WTC11 (cell line): Measurements from ENCODE around the gene SDCCAG8.
"Not testable (repeated sequence)": the region's sequence is repeated elsewhere in the genome, so short reads cannot be mapped to it uniquely, and the experiment has no call there.

ENCODE experiments used
- AFF4 ChIP-seq: sonication (generic); formaldehyde crosslinking; IDR thresholded peaks from 2 replicates; pipeline ENCODE4 v1.8.1; 2023; ENCODE audit warnings: mild to moderate bottlenecking, missing genetic modification reagents, borderline replicate concordance
- ATF1 ChIP-seq: sonication (generic); formaldehyde crosslinking; IDR thresholded peaks from 2 replicates; pipeline ENCODE4 v1.8.1; 2023; ENCODE audit warnings: mild to moderate bottlenecking, moderate library complexity, missing genetic modification reagents
- ATF2 ChIP-seq: sonication (generic); formaldehyde crosslinking; IDR thresholded peaks from 2 replicates; pipeline ENCODE4 v1.8.1; 2022; ENCODE audit warnings: low read depth, missing genetic modification reagents, borderline replicate concordance
- CREB1 ChIP-seq: sonication (generic); formaldehyde crosslinking; IDR thresholded peaks from 2 replicates; pipeline ENCODE4 v1.8.0; 2023; ENCODE audit warnings: mild to moderate bottlenecking, missing genetic modification reagents
- CTCF ChIP-seq: fragments of 200-600 bp; IDR thresholded peaks from 2 replicates; pipeline ENCODE4 v1.8.0; 2022; ENCODE audit warnings: antibody characterized with exemption
- ELF4 ChIP-seq: sonication (generic); formaldehyde crosslinking; IDR thresholded peaks from 2 replicates; pipeline ENCODE4 v1.8.1; 2022; ENCODE audit warnings: low read depth, mild to moderate bottlenecking, moderate library complexity, missing genetic modification reagents
- KAT7 ChIP-seq: sonication (generic); formaldehyde crosslinking; IDR thresholded peaks from 2 replicates; pipeline ENCODE4 v1.8.1; 2023; ENCODE audit warnings: missing genetic modification reagents, mild to moderate bottlenecking, borderline replicate concordance
- TEAD4 ChIP-seq: sonication (generic); formaldehyde crosslinking; IDR thresholded peaks from 2 replicates; pipeline ENCODE4 v1.8.0; 2022; ENCODE audit warnings: mild to moderate bottlenecking, missing genetic modification reagents
- ZNF416 ChIP-seq: fragments of 250-450 bp; sonication (Bioruptor Pico); IDR thresholded peaks from 2 replicates; pipeline ENCODE4 v1.9.0; 2021; ENCODE audit warnings: mild to moderate bottlenecking, inconsistent platforms
- ZSCAN18 ChIP-seq: fragments of 250-450 bp; sonication (Bioruptor Pico); IDR thresholded peaks from 2 replicates; pipeline ENCODE4 v2.1.2; 2022; ENCODE audit warnings: mild to moderate bottlenecking, moderate library complexity

- not testable (repeated sequence) for TF ChIP-seq CTCF; ZNF416 (CRISPR knock-in tag); ATF1 (CRISPR knock-in tag); TEAD4; KAT7; ELF4; ZSCAN18; CREB1 (CRISPR knock-in tag); AFF4 (CRISPR knock-in tag); ATF2 (CRISPR knock-in tag)
These were observed 83.0 kb downstream of the SDCCAG8 start for GRCh38 chr1:243338848-243339247.
